Activated CD4-positive, alpha-beta T cell treated with anti-CD3 and anti-CD28 coated beads, Interleukin-2, Interleukin-4, amounts not matched to agents 100 ng/mL and 50 ng/mL, durations not matched to agents 16 hours and 8 hours (primary cell): Measurements from ENCODE around the gene HIVEP1.
A peak's percentile ranks its signal among the peaks of the same experiment; 100 is the strongest.

Experiments
- DNase-seq: peaks from one replicate; pipeline ENCODE4 v3.0.0-alpha.2; 2020; ENCODE audit warnings: low spot score

Gene HIVEP1

DNA sequence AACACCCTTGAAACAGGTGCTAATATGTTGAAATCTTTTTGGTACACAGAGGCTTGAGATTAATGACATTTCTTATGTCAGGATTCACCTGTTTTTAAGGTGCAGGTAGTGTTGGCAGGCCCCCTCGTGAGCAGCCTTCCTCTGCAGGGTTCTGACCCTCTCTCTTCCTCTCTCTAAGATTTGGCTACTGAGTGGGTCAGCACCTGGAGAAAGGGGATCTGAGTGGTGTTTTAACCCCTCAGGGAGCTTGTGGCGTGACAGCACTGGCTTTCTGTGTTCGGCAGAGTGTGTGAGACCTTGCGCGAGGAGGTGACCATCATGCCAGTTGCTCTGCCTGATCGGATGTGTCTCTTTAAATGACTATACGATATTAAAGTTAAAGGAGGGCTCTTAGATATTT is 37.1 kb downstream of the HIVEP1 start:
- DNase-seq, result no peak

DNA sequence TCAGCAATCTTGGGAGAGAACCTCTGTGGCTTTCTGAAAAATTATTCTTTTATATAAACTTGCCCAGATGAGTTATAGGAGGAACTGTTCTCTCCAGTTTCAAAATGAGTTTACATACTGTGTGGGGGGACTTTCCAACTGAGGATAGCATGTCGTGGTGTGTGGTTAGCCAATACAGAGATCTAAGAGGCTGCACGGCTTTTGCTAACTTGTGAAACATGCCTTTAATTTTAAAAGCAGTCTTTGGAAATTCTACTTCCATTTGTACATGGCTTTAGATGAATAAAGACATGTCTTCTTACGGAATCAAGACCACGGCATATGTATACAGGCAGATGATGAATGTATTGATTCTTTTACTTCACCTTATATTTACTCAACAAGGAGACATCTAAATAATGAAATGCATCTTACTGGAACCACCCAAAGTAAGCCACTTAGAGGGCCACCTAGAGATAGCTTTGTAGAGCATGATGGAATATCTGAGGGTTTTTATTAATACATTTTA is 39.8 kb downstream of the HIVEP1 start:
- peak; percentile 91 for DNase-seq

DNA sequence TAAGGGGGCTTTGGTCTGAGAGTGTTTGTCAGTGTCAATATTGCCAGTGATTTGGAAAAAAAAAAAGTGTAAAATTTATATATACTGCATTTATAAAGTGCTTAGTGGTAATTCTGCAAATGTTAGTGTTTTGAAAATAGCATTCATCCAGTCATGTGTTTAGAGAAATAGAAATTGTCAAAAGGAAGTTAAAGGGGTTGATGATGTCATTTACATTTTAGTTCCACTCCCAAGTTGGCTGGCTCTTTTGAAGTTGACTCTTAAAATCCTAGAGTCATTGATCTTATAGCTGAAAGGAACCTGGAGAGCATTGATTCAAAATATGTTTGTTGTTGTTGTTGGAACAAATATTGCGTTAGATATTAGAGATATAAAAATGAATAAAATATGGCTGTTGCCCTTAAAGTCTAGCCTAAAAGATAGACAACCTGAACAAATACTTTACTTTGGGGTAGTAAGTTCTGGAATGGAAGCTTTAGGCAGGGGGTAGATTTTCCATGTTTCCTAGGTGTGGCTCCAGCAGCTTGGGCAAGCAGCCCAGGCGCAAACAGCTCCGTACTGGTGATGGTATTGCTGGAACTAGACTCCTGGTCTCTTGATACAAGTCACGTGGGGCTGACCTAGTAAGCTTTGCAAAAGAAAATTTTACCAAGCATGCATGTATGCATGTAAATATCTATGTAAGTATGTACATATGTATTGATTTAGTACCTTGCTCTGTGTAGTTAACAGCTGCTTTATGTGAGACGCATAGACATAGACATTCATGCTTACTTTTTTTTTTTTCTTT is 46.3 kb downstream of the HIVEP1 start:
- no peak for DNase-seq

DNA sequence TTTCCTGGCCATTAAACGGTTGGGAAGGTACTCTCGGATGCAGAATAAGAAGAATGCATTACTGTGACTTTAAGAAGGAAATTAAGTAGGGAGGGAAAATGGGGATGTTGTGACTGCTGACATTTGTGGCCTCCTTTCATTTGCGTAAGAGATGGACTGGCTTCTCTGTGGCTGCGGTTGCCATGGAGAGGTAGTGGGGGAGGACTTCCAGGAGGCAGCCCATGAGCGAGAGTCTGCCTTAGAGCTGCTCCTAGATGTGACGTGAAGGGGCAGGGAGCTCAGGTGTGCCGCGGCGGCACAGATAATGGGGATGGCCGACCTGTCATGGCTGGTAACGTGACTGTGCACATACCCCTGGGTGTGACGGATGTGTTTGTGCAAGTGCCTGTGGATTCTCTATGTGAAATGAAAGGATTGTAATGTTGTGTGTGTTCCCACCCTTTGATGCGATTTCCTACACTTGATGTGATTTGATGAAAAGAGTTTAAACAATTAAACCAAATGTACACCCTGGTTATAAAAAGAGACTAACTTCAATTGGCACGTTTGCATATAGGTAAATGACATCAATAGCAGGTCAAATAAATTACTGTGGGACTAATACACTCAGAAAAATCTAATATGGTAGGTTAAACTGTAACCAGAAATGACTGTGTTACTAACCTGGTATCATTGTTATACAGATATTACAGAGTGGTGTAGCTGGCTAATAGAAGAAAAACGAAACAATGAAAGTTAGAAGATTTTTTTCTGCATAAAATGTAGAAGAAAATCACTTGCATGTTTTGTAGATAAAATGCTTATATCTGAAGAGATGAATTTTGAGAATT is 48.9 kb downstream of the HIVEP1 start:
- peak; percentile 65 for DNase-seq

DNA sequence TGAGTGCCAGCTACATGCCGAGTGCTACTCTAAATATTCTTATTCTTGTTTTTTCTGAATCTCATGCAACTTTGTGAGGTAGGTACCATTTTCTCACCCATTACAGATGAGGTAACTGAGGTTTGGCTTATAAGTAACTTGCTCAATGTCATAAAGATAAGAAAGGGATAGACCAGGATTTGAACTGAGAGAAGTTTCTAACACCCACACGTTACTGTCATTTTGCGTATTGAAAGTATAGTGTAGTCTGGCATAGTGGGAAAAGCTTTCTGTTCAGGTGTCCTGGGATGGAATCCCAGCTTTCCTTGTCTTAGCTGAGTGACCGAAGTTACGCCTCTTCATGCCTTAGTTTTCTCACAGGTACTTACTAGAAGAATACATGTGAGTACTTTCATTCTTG is 50.5 kb downstream of the HIVEP1 start:
- DNase-seq, result no peak

DNA sequence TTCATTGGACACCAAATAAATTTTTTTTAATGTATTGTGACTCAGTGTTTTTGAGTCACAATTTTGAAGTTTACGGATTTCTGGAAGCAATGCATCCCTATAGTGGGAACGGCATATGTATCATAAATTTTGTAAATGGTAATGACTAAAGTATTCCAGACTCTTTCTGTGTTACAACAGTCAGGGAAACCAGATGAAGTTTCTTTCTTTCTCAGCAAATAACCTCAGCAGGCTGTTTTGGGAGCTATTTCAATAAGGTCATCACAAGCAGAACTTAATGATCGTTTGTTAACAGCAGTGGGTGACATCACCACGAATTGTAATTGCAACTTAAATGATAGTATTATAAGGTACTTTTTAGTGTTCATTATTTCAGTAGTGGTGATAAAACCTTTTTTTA is 52.0 kb downstream of the HIVEP1 start:
- peak; percentile 61 for DNase-seq

DNA sequence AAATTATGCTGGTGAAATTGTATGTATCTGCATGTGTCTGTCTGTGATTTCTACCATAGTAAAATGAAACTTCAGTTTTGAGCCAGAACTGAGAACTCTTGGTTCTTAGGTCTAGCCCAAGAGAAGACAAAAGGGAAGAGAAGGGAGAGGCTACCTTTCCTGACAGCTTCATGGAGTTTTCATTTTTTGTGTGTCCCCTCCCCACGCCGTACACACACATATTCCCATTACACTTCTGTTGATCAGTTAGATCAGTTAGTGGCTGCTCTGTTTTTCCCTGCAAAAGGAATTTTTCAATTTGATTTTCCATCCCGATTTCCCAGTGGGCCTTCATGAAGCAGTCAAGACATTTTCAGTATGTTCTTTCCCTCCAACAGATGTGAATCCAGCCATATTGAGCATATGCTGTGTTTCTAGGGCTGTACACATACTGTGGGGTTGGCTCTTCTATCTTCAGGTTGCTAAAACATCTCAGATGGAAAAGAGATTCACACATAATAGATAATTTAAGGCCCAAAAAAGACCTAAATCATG is 52.5 kb downstream of the HIVEP1 start:
- no peak for DNase-seq

DNA sequence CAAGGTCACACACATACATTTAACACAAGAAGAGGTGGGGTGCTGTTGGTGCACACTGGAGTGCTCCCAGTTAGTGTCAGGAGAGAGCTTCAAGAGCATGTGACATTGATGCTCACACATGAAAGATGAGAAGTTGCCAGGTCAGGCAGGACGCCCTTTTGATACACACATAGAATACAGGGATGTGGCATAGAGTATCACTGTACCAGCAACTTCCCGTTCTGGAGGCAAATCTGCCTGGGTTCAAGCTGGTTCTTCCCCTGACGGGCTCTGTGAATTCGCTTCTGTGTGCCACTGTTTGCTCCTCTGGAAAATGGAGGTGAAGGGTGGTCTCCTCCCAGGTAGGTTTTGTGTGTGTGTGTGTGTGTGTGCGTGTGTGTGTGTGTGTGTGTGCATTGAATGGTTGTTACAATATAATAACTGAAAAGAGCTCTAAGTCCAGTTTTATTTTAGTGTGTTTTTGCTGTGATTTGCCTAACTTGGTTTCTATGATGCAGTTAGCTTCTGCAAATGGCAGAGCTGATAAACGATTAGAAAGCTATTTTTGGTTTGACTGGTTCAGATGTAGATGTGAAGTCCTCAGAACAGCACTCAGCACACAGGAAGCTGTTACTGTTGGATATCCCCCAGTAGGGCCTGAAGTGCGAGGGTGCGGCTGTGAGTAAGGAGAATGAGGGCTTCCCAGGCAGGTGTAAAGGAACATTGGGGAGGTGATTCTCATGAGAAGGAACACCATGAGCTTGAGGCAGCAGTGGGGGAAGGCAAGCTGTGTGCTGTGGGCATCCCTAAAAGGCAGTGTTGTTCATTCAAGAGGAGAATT is 53.4 kb downstream of the HIVEP1 start:
- peak; percentile 40 for DNase-seq

DNA sequence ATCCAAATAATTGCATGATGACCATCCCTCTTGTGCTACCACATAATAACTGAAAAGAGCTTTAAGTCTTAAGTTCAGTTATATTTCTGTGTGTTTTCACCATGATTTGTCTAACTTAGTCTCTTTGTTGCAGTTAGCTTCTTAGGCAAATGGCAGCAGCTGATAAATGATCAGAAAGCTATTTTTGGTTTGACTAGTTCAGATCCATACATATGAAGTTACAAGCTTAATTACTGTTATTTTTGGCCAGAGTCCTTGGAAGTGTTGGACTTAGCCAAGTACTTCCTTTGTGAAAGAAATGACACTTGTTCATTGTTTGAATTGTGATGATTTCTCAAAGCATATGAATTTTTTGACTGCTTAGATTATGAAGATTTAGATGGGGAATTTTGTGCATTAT is 54.2 kb downstream of the HIVEP1 start:
- DNase-seq, result no peak

DNA sequence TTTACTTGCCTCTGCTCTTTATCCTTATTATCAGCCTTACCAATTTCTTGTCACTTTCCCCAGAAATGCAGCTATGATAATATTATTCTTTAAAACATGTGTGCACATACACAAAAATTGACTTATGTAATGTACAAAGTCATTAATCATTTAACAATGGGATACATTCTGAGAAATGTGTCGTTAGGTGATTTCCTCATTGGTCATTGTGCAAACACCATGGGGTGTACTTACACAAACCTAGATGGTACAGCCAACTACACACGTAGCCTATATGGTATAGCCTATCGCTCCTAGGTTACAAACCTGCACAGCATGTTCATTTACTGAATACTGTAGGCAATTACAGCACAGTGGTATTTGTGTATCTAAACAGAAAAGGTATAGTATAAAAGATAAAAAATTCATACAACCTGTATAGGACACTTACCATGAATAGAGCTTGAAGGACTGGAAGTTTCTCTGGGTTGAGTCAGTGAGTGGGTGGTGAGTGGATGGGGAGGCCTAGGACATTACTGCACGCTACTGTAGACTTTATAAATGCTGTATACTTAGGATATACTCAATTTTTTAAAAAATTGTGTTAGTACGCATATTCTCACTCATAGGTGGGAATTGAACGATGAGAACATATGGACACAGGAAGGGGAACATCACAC is 56.9 kb downstream of the HIVEP1 start:
- no peak for DNase-seq

DNA sequence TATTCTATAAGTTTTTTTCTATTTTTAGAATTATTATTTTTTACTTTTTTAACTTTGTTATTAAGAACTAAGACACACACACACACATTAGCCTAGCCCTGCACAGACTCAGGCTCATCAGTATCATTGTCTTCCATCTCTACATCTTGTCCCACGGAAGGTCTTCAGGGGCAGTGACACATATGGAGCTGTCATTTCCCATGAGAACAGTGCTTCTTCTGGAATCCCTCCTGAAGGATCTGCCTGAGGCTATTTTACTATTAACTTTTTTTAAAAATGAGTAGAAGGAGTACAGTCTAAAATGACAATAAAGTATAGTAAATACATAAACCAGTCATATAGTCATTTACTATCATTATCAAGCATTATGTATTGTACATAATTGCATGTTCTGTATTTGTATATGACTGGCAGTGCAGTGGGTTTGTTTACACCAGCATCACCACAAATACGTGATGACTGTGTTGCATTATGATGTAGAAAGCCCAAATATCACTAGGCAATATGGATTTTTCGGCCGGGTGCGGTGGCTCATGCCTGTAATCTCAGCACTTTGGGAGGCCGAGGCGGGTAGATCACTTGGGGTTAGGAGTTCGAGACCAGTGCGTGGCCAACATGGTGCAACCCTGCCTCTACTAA is 57.9 kb downstream of the HIVEP1 start:
- no peak for DNase-seq

DNA sequence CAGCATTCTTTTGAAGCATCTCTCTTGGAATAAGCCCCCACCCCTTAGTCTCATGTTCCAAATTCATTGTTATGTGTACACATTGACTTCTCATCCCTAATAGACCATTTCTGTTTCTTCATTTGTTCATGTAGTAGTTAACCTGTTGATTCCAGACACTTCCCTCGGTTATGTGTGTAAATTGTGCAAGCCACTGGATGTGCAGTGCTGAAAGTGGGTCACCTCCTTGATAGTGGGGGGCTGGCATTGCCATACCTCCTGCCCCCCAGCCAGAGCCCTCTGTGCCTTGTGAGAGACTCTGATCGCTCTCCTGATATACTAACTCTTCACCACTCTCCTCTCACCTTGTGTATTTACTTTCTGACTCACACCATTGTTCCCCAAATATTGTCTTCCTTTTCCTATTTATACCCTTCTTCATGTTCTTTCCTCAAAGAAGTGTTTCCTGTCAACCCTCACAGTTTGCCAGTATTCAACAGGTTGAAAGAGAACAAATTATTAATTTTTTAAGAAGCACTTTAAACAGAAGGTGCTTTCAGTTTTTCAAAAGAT is 59.0 kb downstream of the HIVEP1 start:
- no peak for DNase-seq

DNA sequence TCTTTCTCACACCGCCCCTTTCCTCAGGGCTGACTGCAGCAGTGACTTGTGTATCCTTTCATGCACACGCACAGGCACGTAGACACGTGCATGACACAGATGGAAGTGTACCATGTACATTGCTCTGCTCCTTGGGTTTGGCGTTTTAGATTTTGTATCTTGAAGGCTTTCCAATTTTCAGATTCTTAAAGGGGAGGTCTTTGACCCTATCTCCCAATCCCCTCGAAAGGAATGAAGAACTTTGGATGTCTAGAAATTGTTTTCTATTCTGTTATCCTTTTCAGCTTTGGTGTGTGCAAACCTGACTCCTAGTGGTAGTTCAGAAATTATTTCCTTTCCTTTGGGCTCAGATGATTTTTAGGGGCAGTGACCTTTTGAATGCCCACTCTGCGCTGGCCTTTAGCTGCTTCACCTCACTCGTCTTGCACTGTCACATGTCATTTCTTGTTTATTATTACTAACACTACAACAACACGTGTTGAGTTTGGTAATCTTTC is 63.0 kb downstream of the HIVEP1 start:
- DNase-seq, result no peak

DNA sequence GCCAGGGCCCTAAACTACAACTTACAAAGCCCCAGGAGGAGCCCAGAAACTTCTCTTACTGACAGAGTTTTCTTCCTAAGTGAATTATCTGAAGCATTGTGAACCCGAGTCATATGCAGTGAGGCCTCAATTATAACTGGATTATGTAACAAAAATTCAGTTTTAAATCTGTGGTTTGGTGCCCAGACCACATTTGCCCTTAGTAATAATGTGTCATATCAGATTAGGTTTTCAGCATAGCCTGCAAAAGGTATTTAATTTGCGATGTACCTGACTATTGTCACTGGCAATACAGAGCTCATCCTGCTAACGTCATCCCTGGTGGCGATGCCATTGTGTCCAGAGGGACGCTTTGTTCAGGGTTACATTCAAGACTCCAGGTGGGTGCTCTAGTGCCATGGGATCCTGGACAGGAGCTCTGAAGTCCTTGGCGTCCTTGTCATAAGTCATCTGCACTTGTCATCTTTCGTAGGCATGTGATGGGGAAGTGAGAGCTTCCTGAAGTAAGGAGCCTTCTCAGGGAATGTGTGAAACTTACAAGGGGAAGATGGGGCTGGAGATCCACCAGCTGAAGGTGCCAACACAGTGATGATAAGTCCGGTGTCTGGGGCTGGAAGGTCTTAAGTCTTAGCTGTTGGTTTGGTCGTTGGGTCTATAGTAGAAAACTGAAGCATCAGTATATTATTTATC is 65.1 kb downstream of the HIVEP1 start:
- DNase-seq, result no peak

DNA sequence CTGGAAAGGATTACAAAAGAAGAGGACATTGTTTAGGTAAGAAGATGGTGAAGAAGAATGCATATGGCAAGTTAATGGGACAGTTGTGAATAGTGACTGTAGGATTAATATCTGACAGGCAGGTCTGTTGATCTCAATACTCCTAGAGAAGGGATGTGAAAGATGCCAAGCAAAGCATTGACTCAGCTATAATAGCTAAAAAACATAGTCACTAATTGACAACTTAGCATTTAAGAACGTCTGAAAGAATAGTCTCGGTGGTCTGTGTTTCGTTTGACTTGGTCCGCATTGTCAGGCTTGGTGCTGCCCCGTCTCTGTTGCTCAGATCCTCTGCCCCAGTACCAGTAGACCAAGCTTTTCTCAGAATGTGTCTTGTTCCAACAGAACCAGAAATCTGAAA is 65.9 kb downstream of the HIVEP1 start:
- DNase-seq, result no peak

DNA sequence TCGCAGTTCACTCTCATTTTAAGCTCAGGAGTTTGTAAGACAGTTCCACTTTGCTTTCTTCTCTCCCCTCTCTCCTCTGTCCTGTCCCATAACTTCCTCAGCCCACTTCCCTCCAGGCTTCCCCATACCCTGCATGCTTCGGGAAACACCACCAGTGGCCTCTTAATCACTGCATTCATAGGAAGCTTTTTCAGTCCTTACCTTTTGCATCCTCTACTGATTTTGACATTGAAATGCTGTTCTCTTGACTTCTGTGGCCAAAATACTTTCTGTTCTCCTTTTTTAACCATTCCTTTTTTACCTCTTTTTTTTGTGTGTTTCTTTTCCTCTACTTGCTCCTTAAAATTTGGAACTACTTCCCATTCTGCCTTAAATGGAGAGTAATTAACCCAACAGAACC is 69.7 kb downstream of the HIVEP1 start:
- DNase-seq, result no peak

DNA sequence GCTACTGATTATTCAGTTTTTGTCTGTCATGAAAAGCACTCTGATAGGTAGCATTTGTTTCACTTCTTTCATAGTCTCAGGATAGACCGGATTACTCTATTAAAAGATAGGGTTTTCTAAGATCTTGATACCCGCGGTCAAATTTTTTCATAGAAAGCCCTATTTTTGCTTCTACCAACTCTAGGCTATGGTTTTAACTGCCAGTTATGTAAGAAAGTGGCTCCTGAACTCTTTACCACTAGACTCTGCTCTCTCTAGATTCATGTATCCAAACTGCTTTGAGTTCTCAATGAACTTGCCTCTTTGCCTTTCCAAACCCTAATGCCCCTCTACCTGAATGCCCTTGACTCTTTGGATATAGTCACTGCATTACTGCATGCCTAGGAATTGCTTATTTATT is 70.3 kb downstream of the HIVEP1 start:
- DNase-seq, result no peak

DNA sequence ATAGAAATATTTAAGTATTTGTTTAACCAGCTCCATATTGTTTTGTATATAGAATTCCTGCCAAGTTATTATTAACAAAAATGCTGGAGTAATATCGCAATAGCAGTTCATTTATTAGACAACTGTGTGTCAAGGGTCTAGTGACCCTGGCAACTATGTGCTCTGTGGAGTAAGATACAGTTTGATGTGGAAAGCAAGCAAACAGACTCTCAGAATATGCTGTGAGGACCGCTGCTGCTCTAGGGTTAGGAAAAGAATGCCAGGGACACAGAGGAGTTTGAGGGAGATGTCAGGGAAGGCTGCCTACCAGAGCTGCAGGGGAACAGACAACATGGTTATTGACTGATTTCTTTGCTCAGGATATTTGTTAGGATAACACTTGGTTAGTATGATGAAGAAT is 71.2 kb downstream of the HIVEP1 start:
- no peak for DNase-seq

DNA sequence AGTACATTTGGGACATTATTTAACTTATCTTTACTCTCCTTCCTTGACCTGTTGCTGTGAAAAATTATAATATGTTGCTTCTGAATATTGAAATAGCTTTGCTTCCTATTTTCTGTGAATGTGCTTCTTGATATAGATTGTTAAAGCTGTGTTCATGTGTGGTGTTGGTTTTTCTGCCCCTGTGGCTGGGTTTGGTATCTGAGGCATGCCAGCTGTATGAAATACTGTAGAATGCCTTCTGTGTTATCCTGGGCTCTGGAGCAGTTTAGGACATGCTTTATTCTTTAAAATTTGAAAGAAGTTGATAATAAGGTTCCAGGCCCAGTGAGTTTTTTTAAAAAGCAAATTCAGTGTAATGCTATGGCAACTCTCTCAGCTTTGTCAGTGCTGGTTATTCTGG is 71.7 kb downstream of the HIVEP1 start:
- no peak for DNase-seq

DNA sequence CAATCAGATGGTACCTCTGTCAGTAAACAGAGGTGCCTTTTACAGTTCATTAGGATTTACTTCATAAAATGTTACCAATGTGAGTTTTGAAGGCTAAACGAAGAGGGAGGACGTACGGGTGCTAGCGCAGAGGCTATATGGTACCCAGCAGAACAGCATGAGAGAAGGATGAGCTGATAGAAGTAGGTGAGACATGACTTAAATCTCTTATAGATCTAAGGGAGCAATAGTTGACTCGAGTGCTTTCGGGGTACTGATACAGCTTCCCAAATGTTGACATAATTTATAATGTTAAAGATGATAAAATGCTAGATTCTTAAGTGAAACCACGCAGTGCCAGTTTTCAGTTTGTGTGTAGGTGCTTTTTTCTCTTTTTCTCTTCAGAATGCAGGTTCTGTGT is 72.6 kb downstream of the HIVEP1 start:
- DNase-seq, result no peak
